ENCODE measurements around the gene AOC1.

GRCh38 chr7:150855046-150855445 is 2.7 kb downstream of the AOC1 start:
- no peak for TF ChIP-seq EZH2 (IDR thresholded peaks at IDR 0.05; ENCODE audit: insufficient read depth, poor library complexity, severe bottlenecking)
- no peak for TF ChIP-seq EZH2phosphoT487 (IDR thresholded peaks at IDR 0.05; ENCODE audit: insufficient read depth, low read depth)

All from GM23248 (cell line).